Mammary epithelial cell (primary cell): ENCODE data around the gene RAI2.

Experiments used
- EZH2 ChIP-seq: IDR thresholded peaks from 2 replicates; pipeline ENCODE4 v1.6.1; 2012; ENCODE audit warnings: low read length, inconsistent platforms, borderline replicate concordance
- TF ChIP-seq, protein P1 (sequence below), 2 donors: IDR thresholded peaks in 1 of 2; conservative IDR thresholded peaks in 1 of 2; 2 replicates each; pipeline ENCODE4 v1.5.1; 2011 to 2012; ENCODE audit warnings: inconsistent platforms in 2 of 2, low read length in 2 of 2, mild to moderate bottlenecking in 2 of 2, control low read depth in 1 of 2, low read depth in 1 of 2; ENCODE audit not compliant: insufficient read depth in 1 of 2; ENCODE audit errors: extremely low read depth in 1 of 2

DNA sequence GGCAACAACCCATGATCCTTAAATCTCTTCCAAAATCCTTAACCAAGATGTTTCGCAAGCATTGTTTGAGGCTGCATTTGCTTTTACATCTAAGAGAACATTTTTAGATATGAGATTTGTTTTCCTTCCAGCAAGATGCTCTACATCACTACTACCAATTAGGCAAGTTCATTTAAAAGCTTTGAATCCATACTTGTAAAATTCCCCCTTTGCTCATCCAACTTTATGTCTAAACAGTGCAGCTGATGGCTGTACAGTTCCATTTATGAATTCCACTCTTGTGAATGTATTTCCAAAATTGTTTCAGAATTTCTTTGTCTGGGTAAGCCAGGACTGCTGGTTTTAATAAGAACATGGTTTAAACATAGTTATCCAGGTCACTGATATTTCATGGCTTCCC, 31.5 kb downstream of the RAI2 start:
- TF ChIP-seq, protein P1, sequence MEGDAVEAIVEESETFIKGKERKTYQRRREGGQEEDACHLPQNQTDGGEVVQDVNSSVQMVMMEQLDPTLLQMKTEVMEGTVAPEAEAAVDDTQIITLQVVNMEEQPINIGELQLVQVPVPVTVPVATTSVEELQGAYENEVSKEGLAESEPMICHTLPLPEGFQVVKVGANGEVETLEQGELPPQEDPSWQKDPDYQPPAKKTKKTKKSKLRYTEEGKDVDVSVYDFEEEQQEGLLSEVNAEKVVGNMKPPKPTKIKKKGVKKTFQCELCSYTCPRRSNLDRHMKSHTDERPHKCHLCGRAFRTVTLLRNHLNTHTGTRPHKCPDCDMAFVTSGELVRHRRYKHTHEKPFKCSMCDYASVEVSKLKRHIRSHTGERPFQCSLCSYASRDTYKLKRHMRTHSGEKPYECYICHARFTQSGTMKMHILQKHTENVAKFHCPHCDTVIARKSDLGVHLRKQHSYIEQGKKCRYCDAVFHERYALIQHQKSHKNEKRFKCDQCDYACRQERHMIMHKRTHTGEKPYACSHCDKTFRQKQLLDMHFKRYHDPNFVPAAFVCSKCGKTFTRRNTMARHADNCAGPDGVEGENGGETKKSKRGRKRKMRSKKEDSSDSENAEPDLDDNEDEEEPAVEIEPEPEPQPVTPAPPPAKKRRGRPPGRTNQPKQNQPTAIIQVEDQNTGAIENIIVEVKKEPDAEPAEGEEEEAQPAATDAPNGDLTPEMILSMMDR (conservative IDR thresholded peaks at IDR 0.05 in 1 of 2, IDR thresholded peaks at IDR 0.05 in 1 of 2; ENCODE audit: extremely low read depth in 1 of 2, insufficient read depth in 1 of 2, low read depth in 1 of 2, low read length in 2 of 2) = no peak
- no peak for TF ChIP-seq EZH2
